ENCODE data around the gene CHAC1.

GRCh38 chr15:40955930-40956540 lies 2.8 kb downstream of the CHAC1 start:
- TF ChIP-seq CTCF (IDR thresholded peaks at IDR 0.05) = no peak
- TF ChIP-seq POLR2A (IDR thresholded peaks at IDR 0.05; ENCODE audit: low read length) = no peak
